Hepatocyte (in vitro differentiated cells): ENCODE data around the gene LECT2.

Experiments used
- CTCF ChIP-seq: fragments of 200-600 bp; sonication (generic); IDR thresholded peaks from 2 replicates; pipeline ENCODE4 v1.5.1; 2016; ENCODE audit warnings: antibody characterized with exemption, mild to moderate bottlenecking; ENCODE audit not compliant: poor library complexity
- EZH2 ChIP-seq: fragments of 200-600 bp; sonication (generic); IDR thresholded peaks from 2 replicates; pipeline ENCODE4 v1.6.1; 2016; ENCODE audit warnings: antibody characterized with exemption, mild to moderate bottlenecking, borderline replicate concordance

- no peak for TF ChIP-seq CTCF
- TF ChIP-seq EZH2, result no peak
Observed at GRCh38 chr5:136000932-136001331, 46.1 kb upstream of the LECT2 start.
